NK-92 (cell line): ENCODE measurements around the gene LIMCH1.

ENCODE experiments used
- DNase-seq: peaks from one replicate; lab custom pipeline; 2025; ENCODE audit not compliant: unreplicated experiment; lab: John Stamatoyannopoulos, UW

The LIMCH1 gene

DNA sequence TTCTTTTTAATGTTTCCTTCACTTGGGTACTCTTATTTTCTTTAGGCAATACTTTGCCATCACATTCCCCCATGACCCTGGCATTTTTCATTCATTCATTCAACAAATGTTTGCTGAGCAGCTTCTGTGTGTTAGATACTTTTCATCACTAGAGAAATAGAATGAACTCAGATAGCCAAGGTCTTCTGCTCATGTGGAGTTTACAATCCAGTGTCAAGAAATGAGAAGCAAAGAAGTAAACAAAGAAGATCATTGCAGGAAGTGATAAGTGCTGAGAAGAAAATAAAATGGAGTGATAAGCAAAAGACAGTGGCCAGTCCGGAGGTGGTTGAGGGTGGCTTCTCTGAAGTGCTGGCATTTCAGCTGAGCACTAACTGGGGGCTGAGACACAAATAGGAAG, 63.1 kb downstream of the LIMCH1 start:
- DNase-seq, result no peak

DNA sequence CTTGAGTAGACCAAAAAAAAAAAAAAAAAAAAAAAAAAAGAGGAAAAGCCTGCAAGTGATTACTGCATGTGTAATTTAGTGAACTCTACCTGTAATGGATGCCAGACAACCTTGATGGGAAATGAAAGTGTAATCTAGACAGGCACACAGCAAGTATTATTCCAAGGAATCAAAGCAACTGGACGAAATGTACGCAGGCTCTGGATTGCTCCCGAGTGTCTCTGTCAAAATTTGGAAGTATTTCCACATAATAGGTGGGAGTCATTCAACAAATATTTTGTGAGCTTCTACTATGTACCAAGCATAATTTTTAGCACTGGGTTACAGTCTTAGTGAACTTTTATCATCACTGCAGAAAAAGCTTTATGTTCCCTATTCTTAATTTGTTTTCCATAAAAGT, 64.2 kb downstream of the LIMCH1 start:
- no peak for DNase-seq

DNA sequence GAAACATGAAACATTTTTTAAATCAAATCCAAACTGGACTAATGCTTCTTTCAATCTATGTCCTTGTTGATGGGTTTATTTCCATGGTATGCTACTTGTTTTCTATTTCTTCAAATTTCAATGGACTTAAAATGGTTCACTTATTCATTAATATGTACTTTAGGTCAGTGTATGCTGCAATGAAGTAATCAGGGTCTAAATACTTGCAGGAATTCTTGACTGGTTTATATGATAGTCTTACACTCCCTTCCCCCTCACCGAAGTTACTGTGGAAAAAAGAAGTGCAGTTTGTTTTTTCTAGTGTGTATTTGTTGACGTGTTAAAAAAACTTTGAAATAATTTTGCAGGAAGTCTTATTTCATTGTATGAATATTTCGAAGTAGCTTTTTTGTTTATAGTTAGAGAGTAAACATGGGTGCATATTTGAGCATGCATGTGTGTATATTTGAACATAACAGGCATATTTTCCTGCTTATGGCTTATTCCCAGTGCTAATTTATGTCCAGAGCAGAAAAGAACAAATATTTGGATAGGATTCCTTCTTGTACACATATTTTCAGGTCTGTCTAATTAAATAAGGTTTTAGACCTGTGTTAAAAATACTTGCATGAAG, 65.0 kb downstream of the LIMCH1 start:
- no peak for DNase-seq

DNA sequence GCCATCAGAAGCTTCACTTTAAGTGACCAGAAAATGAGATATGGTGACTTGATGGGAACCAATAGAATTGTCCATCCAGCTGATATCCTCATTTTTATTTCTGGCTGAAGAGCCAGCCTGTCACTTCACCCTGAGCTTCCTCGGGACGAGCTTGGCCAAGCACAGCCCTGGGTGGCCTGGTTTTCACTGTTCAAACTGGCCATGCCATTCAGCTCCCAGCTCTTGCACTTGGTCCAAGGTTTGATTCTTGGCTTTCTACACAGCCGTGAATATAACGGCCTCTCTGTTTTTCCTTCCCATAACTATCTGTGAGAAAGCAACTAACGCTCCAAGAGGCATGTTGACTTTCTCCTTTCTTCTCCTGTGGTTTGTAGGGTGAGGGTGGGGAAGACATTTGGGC, 71.9 kb downstream of the LIMCH1 start:
- no peak for DNase-seq

DNA sequence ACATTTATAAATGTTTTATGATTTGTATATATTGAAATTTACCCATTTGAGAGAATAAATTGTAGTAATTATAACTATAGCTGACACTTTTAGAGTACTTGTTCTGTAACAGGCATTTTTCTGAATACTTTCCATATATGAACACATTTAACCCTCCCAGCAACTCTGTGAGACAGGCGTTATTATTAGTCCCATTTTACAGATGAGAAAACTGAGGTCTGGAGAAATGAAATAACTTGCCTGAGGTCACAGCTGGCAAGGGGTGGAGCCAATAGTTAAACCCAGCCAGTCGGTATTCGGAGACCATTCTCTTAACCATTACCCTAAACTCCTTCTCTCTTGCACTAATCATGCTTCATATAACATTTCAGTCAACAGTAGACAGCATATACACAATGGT, 72.5 kb downstream of the LIMCH1 start:
- DNase-seq, result no peak

DNA sequence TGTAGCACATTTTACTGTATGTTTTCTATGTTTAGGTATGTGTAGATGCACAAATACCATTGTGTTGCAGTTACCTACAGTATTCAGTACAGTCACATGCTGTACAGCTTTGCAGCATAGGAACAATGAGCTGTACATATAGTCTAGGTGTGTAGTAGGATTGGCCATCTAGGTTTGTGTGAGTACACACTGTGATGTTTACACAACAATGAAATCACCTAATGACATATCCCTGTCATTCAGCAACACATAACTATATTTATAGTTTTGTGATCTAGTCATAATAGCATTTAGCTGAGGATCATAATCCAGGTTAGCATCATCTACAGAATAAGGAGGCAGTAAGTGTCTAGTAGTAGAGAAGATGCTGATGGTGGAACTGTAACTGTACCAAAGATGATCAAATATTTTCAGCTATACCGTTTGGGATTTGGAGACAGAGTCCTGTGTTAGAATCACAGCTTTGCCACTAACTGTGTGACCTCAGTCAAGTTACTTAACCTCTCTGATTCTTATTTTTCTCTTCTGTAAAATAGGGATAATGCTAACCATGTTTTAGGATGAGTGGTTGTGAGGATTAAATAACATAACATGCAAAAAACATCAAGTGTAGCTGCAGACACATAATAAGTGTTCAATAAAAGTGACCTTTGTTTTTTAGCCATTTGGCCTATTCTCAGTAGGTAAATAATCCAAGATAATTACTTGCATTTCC, 73.3 kb downstream of the LIMCH1 start:
- no peak for DNase-seq

DNA sequence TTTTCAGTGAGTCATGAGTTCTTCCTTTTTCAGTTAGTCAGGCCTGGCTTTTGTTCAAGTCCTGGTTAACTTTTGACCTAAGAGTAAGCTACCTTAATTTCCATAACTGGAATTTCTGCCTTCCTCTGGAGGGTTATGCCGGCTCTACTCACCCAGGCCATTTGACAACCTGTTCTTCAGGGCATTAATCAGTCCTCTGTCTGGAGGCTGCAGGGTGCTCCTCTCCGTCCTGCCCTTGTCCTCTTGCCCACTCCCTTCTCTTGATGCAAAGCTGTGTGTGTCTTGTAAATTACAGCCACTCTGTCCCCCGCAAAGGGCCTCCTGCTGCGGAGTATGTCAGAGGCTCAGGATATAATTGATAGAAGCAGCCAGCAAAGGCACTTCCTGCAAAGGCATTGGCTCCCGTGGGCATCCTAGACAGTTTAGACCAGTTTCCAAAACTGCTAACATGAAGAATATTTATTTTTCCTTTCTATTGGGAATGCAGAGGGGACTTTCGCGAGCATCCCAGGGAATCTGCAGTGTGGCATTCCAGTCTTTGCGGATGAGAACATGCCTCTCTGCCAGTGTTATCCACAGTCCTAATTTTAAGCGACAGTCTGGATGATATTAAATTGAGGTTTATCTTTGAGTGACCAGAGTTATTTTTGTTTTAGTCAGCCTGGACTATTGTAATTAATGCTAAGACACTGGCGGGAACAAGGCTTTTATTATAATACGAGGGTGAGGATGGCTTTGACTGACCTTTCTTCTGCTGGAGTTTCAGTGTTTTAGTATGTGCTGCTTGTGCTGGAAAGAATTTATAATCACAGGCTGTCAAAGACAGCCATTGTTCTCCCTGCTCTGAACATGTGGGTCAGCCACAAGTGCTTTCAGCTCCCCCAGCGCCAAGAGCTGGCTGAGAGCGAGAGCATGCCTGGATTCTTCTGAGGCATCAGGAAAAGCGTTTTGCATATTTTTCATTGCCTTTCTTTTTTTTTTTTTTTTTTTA, 74.2 kb downstream of the LIMCH1 start:
- DNase-seq, result no peak

DNA sequence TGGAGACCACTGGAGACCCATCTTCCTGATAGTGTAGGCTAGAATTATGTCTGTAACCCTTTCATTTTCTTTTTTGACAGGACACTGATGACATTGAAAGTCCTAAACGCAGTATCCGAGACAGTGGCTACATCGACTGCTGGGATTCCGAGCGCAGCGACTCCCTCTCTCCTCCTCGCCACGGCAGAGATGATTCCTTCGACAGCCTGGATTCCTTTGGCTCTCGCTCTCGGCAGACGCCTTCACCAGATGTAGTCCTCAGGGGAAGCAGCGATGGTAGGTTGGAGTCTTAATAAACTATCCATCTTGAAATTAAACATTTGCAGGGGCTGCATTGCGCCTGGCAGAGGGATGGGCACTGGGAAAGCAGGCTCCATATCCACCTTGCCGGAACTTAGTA, 75.4 kb downstream of the LIMCH1 start:
- no peak for DNase-seq

DNA sequence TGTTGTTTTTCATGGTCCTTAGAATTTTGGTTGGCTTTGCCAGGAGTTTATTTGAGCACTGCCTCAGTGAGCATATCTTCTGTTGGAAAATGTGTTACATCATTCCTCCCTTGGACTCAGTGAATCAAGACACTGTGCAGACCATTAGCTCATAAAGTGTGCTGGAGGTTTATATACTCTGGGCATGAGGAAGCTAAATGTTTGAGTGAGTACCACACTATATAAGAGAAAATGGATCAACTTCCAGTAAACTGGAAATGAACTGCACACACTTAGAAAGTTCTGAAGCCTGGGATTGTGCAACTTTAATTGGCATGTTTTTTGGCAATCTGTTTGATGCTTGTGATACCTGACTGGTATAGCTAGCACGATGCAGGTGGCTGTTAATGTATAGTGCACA, 75.9 kb downstream of the LIMCH1 start:
- DNase-seq, result no peak

DNA sequence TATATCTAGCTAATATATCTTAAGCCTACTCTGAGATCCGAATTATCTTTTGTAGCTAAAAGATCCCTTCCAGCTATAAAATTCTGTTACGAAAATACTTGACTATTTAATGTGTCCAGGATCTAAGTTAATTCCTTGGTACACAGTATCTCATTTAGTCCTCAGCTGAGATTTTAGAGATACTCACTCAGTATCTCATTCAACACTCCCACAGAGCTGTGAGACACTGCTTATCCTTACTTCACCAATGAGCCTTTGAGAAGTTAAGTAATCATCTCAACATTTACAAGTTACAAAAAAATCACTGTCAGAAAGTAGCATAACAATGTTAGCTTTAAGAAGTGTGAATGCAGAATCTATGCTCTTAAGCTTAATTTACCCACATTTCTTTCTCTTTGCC, 76.6 kb downstream of the LIMCH1 start:
- no peak for DNase-seq

DNA sequence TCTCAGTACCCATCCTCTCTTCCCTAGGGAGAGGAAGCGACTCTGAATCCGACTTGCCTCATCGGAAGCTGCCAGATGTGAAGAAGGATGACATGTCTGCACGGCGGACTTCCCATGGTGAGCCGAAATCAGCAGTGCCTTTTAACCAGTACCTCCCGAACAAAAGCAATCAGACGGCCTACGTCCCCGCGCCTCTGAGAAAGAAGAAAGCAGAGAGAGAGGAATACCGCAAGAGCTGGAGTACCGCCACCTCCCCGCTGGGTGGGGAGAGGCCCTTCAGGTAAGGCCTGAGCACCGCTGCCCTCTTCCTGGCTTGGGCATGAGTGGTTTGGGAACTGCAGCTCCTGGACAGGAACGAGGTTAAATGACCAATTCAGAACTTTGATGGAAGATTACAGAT, 81.2 kb downstream of the LIMCH1 start:
- DNase-seq, result no peak

DNA sequence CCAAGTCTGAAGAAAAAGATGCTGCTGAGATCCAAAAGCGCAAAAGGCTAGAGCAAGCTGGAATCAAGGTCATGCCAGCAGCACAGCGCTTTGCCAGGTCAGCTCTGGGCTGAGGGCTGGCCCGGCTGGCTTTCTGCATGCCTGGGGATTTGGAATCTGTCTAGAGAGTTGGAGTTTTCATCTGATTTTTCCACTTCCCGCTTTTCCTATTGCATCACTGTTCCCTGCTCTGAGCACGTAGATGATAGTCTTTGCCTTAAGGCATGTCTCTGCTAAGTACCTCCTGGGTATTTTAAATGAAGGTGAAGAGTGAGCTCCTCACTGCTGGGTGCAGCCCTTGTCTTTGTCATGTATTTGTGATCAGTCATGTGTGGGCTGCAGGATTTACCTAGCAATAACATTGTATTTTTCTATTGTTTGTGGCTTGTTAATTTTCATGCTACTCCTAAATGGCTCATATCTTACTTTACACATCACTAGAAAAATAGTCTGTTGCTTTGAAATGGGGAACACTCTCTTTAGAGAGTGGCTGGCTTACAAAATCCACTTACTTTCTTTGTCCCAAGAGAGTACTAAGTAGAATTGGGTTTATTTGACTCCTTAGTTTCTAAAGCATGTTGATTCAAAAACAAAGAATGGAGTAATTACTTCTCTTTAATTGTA, 82.8 kb downstream of the LIMCH1 start:
- DNase-seq, result no peak

DNA sequence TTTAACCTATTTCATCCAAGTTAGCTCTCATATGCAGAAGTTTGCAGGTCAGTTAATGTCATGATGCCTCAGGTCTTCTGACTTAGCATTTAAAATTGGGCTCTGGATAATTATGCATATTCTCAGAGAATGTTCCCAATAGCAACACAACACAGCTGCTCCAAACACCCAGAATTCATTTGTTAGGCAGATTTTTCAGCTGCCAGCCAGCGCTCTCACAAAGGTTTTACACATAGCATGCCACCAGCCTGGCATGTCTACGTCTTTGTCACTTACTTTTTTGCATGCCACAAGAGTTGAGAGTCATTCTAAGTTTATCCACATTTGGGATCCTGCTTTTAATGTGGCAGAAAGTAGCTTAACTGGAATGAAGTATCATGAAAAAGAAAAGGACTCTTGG, 84.8 kb downstream of the LIMCH1 start:
- no peak for DNase-seq

DNA sequence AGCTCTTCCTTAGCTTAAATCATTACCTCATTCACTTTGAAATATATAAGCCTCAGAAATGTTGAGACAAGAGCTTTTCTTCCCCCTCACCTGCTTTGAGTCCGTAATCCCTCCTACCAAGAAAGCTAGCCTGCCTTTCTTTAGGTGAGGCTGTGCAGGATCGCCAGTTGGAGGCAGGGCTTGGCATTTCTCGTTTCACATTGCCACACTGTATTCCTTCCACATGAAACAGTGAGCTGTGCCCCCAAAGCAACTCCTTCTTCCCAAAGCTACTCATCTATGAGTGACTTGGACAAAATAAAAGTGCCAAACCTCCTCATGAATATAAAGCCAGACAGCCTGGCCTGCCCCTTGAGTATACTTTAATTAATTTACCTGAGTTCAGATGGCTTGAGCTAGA, 86.8 kb downstream of the LIMCH1 start:
- DNase-seq, result no peak

DNA sequence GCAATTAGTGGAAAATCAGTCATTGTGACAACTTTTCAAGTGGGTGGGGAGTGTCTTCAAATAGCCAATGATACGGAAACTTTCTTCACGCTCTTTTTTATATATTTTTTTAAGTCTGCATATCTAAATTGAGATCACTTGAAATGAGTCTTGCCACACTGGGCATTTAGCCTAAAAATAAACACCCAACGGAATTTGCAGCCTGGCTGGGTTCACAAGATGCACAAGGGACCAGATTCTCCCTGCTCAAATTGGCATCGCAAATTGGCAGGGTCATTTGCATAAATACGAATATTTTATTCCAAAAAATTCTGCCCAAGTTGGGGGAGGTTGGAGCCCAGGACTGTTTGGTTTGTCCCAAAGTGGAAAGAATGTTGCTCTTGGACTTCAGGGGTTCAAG, 87.6 kb downstream of the LIMCH1 start:
- no peak for DNase-seq

DNA sequence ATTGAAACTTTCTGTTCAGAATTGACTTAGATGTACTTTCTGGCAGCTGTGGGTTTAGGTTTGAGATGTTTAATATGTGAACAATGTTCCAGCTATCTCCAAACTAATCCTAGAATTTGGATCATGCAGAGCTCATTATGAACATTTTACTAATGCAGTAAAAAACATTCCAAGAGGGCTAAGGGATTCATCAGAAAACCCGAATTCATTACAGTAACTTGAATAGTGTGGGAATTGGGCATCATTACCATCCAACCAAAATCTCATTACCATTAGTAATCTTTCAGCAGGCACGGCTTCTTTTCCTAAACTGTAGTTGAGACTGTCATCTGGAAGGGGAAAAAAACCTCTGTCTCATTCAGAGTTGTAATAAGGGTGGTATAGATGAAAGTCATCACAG, 91.0 kb downstream of the LIMCH1 start:
- no peak for DNase-seq

DNA sequence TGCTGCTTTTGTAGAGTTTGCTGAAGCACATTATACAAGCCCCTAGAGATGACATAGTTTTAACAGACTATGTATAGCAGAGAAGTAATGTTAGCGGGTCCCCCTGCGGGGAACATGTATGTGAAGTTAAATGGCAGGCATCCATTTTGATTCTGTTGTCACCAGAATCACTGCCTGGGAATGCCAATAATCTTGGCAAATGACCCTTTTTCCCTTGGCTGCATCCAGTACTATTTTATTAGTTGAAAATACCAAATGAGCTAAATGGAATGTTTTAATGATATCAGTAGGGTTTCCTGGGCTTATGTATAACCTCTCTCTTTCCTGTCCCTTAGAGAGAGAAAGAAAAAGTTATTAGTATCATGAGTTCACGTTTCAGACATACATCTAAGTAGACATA, 93.6 kb downstream of the LIMCH1 start:
- DNase-seq, result no peak

DNA sequence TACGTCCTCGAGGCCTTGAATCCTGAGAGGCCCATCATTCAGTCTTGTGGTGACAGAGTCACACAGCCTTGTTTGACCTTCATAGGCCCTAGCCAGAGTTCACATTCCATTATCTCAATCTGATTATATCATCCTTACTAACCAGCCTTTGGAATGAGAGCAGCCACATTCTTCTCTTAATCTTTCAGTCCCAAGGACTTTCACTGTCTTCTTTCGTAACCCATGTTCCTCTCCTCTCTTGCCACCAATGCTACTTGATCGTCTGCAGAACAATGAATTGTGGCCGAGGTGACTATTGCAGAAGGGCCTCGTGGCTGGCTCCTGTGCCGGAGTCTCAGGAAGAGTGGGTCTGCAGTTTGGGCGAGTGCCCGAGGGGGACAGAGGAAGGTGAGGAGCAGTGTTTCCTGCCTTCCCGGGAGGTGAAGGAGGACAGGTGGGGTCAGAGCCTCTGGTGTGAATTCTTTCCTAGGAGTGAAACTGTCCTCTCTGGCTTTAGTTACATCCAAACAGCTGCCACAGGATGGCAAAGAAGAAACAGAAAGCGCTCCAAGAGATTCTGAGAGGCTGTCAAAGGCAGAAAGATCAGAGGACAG, 94.6 kb downstream of the LIMCH1 start:
- no peak for DNase-seq

DNA sequence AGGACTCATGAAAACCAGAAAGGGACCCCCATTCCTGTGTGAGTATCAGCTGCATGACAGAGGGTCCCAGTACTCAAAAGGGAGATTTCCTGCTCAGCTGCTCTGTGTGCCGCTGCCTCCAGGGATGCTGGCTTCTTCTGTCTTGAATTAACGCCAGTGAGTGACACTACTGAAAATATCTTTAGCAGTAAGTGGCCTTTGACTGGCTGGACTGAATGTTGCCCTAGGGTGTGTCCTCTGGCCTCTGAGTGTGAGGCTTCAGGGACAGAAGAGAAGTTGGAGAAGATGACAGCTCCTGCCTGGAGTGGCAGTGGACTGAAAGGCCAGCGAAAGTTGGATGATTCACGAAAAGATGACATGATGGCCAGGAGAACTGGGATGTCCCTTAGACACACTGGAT, 95.4 kb downstream of the LIMCH1 start:
- no peak for DNase-seq

DNA sequence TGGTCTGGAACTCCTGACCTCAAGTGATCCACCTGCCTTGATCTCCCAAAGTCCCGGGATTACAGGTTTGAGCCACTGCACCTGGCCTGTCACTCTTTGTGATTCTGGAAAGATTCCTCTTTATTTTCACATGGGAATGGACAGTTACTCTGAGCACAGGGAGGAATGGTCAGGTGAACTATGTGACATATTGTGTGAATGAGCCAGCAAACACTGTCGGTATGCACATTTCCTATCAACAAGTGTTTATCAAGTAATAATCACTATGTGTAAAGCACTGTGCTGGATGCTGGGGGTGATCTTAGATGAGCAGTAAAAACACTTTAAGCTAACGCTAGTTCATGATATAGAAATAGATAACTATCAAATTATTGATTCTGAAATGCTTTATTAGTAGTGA, 97.5 kb downstream of the LIMCH1 start:
- no peak for DNase-seq

DNA sequence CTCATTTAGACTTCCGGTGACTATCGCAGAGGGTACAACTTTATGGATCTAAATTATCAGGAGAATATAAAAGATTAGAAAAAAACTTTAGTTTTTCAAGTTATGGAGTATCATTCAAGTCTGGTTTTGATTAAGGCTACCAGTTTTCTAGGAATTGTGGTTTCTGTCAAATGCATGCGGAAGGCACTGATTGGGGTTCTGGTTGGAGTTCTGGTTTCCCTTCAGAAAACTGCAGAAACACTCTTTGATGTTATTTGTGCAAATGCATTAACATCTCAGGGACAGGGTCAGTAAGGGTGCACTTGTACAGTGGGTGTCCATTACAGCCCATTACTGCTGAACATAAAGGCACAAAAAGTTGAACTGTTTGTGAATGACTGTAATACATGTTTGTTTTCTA, 100.2 kb downstream of the LIMCH1 start:
- DNase-seq, result no peak
